GM12872 (cell line): ENCODE data around the gene CACNB1.

Source experiments
- TF ChIP-seq, protein P1 (sequence below): IDR thresholded peaks from 3 replicates; pipeline ENCODE4 v1.5.1; 2011; ENCODE audit warnings: low read depth, mild to moderate bottlenecking, low read length, moderate library complexity; ENCODE audit not compliant: insufficient read depth

Gene CACNB1

GRCh38 chr17:39199820-39200069 lies 2.3 kb upstream of the CACNB1 start:
- TF ChIP-seq, protein P1, sequence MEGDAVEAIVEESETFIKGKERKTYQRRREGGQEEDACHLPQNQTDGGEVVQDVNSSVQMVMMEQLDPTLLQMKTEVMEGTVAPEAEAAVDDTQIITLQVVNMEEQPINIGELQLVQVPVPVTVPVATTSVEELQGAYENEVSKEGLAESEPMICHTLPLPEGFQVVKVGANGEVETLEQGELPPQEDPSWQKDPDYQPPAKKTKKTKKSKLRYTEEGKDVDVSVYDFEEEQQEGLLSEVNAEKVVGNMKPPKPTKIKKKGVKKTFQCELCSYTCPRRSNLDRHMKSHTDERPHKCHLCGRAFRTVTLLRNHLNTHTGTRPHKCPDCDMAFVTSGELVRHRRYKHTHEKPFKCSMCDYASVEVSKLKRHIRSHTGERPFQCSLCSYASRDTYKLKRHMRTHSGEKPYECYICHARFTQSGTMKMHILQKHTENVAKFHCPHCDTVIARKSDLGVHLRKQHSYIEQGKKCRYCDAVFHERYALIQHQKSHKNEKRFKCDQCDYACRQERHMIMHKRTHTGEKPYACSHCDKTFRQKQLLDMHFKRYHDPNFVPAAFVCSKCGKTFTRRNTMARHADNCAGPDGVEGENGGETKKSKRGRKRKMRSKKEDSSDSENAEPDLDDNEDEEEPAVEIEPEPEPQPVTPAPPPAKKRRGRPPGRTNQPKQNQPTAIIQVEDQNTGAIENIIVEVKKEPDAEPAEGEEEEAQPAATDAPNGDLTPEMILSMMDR = no peak

- TF ChIP-seq, protein P1 = no peak
Measured at GRCh38 chr17:39198186-39198566, 707 bp upstream of the CACNB1 start.

DNA sequence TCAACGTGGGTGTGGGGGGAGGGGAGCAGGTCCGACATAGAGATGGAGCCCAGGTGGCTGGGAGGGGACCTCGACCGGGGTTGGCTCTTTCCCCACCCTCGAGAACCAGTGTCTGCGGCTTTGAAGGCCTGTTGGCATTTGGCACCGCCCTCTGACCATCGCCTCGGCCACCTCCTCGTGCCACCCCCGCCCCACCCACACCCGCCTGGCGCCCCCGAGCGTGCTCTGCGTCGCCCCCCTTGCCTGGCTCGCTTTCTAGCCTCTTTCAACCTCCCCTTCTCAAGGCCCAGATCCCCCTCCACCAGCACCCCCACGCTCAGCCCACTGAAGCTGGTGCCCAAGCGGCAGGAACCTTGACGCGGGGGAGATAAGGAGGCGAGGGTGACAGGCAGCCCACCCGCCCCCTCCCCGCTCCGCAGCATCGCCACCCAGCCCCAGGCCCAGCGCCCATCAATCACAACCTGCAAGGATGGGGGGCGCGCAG lies 619 bp downstream of the CACNB1 start:
- TF ChIP-seq, protein P1 = no peak

GRCh38 chr17:39196241-39196807 lies 1.1 kb downstream of the CACNB1 start:
- TF ChIP-seq, protein P1 = no peak

GRCh38 chr17:39195568-39196160 lies 1.8 kb downstream of the CACNB1 start:
- TF ChIP-seq, protein P1 = no peak

DNA sequence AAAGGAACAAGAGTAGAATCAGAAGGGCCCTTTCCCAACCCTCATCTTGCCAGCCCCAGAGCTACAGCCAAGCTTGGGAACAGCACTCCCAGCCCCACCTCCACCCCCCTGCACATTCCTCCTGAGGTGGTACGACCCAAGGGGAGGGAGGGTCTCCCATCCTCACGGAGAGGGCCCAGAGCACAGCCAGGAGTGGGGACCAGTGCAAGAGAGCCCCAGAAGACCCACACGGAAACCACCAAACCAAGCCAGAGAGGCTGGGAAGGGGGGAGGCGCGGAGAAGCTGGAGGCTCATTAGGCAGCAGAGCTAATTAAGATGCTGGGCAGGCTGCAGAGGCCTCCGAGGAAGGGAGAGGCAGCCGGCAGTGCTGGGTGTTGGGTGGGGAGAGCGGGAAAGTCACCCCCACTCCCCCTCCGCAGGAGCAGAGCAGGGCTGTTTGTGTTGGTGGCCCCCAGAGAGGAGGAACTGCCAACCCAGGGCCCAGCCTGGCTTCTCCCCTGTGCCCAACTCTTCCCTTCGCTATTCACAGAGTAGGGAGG lies 2.4 kb downstream of the CACNB1 start:
- TF ChIP-seq, protein P1 = no peak

GRCh38 chr17:39194089-39194984 lies 3.1 kb downstream of the CACNB1 start:
- TF ChIP-seq, protein P1 = 0 out of 3 replicates have a peak, but pooled peaks have one; percentile 1
